ENCODE measurements around the gene RBM10.

Gene RBM10

DNA sequence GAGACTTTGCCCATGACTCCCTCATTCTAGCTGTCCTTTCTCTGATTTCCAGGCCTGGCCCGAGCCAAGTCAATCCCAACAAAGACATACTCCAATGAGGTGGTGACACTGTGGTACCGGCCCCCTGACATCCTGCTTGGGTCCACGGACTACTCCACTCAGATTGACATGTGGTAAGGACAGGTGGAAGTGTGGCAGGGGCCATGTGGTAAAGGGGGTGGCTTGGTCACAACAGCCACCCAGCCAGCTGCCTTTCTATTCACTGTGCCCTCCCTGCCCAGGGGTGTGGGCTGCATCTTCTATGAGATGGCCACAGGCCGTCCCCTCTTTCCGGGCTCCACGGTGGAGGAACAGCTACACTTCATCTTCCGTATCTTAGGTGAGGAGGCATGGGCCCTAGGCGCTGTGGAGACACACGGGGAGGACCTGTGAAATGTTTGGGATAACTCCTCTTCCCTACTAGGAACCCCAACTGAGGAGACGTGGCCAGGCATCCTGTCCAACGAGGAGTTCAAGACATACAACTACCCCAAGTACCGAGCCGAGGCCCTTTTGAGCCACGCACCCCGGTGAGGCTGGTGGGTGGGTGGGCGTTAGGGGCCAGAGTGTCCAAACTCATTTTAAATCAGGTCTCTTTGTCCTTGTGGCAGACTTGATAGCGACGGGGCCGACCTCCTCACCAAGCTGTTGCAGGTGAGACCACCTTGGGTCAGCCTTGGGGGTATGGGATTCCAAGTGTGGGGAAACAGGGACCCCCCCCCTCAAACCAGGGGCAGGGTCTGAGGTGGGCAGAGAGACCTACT lies 81.7 kb downstream of the RBM10 start:
- no peak for DNase-seq (ENCODE audit: extremely low spot score)
- ChIA-PET POLR2A (no interaction called here), CTCF (no interaction called here)

DNA sequence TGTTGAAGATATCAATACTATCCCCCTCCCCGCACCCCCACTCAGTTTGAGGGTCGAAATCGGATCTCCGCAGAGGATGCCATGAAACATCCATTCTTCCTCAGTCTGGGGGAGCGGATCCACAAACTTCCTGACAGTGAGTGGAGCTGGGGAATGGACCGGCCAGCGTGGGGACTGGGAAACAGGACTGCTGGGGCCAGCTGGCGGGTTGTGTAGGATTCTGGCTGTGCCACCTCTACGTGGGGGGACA lies 82.2 kb downstream of the RBM10 start:
- no peak for DNase-seq (ENCODE audit: extremely low spot score)
- TF ChIP-seq, protein P1, sequence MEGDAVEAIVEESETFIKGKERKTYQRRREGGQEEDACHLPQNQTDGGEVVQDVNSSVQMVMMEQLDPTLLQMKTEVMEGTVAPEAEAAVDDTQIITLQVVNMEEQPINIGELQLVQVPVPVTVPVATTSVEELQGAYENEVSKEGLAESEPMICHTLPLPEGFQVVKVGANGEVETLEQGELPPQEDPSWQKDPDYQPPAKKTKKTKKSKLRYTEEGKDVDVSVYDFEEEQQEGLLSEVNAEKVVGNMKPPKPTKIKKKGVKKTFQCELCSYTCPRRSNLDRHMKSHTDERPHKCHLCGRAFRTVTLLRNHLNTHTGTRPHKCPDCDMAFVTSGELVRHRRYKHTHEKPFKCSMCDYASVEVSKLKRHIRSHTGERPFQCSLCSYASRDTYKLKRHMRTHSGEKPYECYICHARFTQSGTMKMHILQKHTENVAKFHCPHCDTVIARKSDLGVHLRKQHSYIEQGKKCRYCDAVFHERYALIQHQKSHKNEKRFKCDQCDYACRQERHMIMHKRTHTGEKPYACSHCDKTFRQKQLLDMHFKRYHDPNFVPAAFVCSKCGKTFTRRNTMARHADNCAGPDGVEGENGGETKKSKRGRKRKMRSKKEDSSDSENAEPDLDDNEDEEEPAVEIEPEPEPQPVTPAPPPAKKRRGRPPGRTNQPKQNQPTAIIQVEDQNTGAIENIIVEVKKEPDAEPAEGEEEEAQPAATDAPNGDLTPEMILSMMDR (IDR thresholded peaks at IDR 0.05; ENCODE audit: control extremely low read depth, extremely low read depth, low read depth, missing control alignments): no peak
- CTCF ChIA-PET: no interaction called here
- POLR2A ChIA-PET: no interaction called here

More for the DNA sequence above, 81.7 kb downstream of the RBM10 start:
- TF ChIP-seq, protein P1 (IDR thresholded peaks at IDR 0.05; ENCODE audit: control extremely low read depth, extremely low read depth, low read depth, missing control alignments): no peak

DNA sequence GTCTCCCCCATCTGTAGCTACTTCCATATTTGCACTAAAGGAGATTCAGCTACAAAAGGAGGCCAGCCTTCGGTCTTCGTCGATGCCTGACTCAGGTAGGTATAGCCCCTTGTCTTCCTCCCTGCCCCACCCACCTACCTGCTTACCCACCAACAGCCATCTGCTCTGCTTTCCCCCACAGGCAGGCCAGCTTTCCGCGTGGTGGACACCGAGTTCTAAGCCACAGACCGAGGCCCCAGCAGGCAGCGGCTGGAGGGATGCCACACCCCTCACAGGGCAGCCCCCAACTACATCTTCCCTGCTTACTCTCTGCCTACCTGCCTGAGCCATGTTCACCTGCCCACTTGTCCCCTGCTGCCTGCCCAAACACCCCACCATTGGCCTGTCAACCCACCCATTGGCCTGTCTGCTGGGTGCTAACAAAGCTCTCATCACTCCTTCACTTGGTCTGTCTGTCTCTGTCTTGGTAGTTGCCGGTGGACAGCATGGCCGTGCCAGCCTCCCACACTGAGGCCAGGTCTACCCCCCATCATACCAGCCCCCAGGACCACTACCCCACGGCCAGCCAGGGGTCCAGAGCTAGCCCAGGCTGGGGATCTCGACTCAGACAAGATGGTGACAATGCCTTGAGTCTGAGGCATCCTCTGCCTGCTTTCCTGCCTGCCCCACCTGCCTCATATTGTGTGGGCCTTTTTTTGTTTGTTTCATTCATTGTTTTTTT lies 83.7 kb downstream of the RBM10 start:
- ChIA-PET POLR2A (interaction anchor here (0.6 kb wide), 1 partner anchor 16 kb away, joined by 3 read pairs; no protein-coding TSS in a partner anchor), CTCF (no interaction called here)
- TF ChIP-seq, protein P1 (IDR thresholded peaks at IDR 0.05; ENCODE audit: control extremely low read depth, extremely low read depth, low read depth, missing control alignments): no peak
- DNase-seq (ENCODE audit: extremely low spot score): no peak

DNA sequence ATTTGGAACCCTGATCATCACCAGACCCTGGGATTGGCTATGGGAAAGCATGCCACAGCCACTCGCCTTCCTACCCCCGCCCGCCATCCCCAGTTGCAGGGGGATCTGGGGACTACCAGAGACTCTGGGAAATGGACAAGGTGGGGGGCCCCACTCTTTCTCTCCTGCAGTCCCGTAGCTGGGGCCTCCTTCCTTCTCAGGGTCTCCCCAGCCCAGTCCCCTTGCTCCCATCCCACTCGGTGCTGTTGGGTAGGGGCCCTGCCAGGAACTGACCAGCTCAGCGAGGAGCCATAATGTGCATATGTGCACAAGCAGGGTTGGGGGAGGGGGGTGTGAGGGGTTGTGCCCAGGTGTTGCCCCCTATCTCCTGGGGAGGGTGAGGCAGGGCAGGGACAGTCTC lies 84.4 kb downstream of the RBM10 start:
- DNase-seq (ENCODE audit: extremely low spot score): no peak
- ChIA-PET CTCF (no interaction called here), POLR2A (no interaction called here)
- TF ChIP-seq, protein P1 (IDR thresholded peaks at IDR 0.05; ENCODE audit: control extremely low read depth, extremely low read depth, low read depth, missing control alignments): no peak

DNA sequence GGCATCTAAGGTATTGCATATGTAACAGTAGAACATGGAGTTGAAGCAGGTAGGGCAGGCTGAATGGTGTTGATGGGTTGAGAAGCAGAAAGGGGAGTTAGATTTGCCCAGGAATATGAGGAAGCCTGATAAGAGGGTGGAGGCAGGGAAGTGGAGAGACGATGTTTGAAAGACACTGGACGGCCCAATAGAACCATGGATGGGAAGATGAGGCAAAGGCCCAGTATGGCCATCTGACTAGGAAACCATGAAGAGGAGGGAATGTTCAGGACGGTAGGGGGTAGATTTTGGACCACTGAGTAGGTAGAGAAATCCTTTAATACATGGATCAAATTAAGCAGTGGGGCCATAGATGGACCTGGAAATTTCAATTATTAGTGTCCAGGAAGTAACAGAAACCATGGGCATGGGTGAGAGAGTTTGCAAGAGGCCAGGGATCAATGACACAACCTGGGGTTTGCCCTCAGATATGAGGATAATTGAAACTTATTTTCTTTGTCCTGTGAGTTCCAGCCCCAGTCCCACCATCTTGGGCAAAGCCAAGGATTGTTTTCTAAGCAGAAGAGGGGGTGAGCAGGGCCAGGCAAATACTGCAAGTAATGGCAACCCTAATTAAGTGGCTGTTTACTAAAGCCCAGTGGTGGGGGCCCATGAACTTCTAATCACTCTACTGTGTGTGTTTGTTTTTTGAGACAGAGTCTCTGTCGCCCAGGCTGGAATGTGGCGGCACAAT lies 85.3 kb downstream of the RBM10 start:
- DNase-seq (ENCODE audit: extremely low spot score): no peak

DNA sequence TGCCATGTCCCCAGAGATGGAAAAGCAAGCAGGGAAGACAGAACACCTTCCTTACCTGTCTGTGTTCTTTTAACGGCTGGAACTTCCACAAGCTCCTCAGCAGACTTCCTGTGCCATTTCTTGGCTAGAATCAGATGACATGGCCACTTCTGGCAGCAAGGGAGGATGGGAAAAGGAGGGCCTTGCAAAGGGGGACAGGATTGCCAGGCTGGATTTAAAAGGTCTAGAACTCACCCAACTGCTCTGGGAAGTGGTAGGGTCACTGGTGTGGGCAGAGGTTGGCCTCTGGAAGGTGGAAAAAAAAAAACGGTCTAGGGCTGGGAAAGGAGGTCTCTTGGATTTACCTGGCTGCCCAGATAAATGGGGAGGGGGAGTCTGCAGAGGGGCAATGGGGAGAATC lies 86.1 kb downstream of the RBM10 start:
- POLR2A ChIA-PET: no interaction called here

More for the DNA sequence above, 85.3 kb downstream of the RBM10 start:
- TF ChIP-seq, protein P1 (IDR thresholded peaks at IDR 0.05; ENCODE audit: control extremely low read depth, extremely low read depth, low read depth, missing control alignments): no peak
- ChIA-PET POLR2A (no interaction called here), CTCF (no interaction called here)

More for the DNA sequence above, 86.1 kb downstream of the RBM10 start:
- TF ChIP-seq, protein P1 (IDR thresholded peaks at IDR 0.05; ENCODE audit: control extremely low read depth, extremely low read depth, low read depth, missing control alignments): no peak
- DNase-seq (ENCODE audit: extremely low spot score): no peak
- CTCF ChIA-PET: no interaction called here

Data from GM10248 (cell line).